IPS-15b (cell line): Measurements from ENCODE around the gene RIPOR3.
"Not testable (repeated sequence)": the region's sequence is repeated elsewhere in the genome, so short reads cannot be mapped to it uniquely, and the experiment has no call there.

Experiments used
- H3K27me3 ChIP-seq: one replicate; pipeline ENCODE4 v1.6.1; 2013; ENCODE audit warnings: low read length; ENCODE audit not compliant: control insufficient read depth, insufficient read depth
- H3K36me3 ChIP-seq: one replicate; pipeline ENCODE4 v1.6.1; 2013; ENCODE audit warnings: low read length; ENCODE audit not compliant: control insufficient read depth, insufficient read depth
- H3K4me1 ChIP-seq: one replicate; pipeline ENCODE4 v1.6.1; 2013; ENCODE audit warnings: mild to moderate bottlenecking, low read length; ENCODE audit not compliant: control insufficient read depth, insufficient read depth
- H3K4me3 ChIP-seq: one replicate; pipeline ENCODE4 v1.5.1; 2013; ENCODE audit warnings: low read depth, low read length
- H3K9ac ChIP-seq: one replicate; pipeline ENCODE4 v1.6.1; 2013; ENCODE audit warnings: low read depth, mild to moderate bottlenecking, low read length
- H3K9me3 ChIP-seq: one replicate; pipeline ENCODE4 v1.6.1; 2013; ENCODE audit warnings: mild to moderate bottlenecking, low read length; ENCODE audit not compliant: control insufficient read depth, insufficient read depth

Gene RIPOR3

DNA sequence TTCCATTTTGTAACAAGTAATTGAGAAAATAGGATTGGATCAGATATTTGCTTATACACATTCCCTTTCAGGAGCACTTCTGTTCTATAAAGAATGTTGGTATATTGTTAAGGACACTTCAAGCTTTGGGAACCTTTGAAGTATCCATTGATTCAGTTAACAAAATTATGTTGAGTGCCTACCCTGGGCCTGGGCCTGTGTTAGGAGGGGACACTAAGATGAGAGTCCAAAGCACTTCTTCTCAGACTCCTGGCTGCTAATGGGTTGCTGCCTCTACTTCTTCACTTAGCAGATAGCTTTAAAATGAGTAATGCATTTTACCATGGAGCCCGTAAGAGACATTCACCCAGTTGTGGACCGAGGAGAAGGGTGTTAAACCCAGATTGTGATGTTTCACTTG lies 140.8 kb downstream of the RIPOR3 start:
- Histone ChIP-seq H3K9ac (no peak overlapping the region), H3K4me1 (no peaks in the 10 kb centered on the region), H3K27me3 (no peaks in the 10 kb centered on the region), H3K9me3 (no peaks in the 10 kb centered on the region), H3K36me3 (no peaks in the 10 kb centered on the region), H3K4me3 (no peak overlapping the region)

DNA sequence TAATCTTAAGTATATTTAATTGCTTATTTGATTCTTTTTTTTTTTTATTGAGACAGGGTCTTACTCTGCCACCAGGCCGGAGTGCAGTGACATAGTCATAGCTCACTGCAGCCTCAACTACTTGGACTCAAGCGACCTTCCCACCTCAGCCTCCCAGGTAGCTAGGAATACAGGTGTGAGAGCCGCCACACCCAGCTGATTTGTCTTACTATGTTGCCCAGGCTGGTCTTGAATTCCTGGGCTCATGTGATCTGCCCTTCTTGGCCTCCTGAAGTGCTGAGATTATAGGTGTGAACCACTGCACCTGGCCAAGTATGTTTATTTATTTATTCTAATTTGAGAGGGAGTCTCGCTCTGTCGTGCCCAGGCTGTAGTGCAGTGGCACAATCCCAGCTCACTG lies 142.9 kb downstream of the RIPOR3 start:
- Histone ChIP-seq H3K9me3 (no peaks in the 10 kb centered on the region), H3K4me3 (no peak overlapping the region), H3K27me3 (no peaks in the 10 kb centered on the region), H3K36me3 (no peaks in the 10 kb centered on the region), H3K4me1 (no peaks in the 10 kb centered on the region), H3K9ac (no peak overlapping the region)

DNA sequence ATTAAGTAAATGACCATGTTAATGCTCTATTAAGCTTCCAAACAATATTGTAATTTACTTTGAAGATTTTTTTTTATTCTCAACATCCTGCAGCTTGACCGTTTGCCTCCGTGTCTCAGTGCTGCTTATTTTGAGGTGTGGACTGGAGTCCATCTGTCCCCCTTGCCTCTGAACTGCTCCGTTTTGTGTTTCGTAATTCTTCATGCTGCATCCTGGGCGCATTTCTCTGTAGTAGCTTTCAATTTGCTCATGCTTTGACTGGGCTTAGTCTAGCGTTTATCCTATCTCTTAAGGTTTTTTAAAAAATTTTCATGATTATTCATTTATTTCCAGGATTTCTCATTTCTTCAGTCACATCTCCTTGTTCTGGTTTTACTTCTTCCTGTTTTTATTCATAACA lies 143.4 kb downstream of the RIPOR3 start:
- no peaks in the 10 kb centered on the region for H3K4me1 ChIP-seq

DNA sequence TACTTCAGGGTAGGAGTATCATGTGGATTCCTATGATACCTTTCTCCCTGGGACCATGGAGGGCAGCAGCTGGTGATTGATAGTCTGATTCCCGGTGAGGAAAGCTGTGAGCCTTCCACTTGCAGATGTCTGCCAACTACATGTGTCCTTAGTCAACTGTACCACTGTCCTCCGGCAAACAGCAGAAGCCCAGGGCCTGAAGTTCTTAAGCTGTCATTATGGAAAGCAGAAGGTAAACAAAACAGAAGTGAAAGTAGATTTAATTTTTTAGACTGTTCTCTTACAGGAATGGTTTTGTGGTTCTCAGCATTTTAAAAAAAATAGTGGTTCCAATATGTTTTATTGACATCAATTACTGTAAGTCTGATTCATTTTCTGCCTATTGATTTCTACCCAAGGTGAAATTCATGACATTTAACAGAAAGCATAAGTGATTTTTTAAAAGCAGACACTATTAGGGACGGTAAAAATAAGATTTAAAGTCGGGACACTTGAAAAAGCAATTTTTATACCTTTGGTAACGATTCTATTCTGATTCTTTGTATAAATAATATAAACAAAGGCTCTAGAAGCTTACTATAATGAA lies 144.5 kb downstream of the RIPOR3 start:
- Histone ChIP-seq H3K9me3 (no peaks in the 10 kb centered on the region), H3K4me1 (no peaks in the 10 kb centered on the region), H3K4me3 (no peak overlapping the region), H3K36me3 (no peaks in the 10 kb centered on the region), H3K9ac (no peak overlapping the region), H3K27me3 (no peaks in the 10 kb centered on the region)

More for the DNA sequence above, 143.4 kb downstream of the RIPOR3 start:
- H3K27me3 ChIP-seq, result no peaks in the 10 kb centered on the region
- H3K9ac ChIP-seq, result no peak overlapping the region
- no peaks in the 10 kb centered on the region for H3K36me3 ChIP-seq
- H3K4me3 ChIP-seq, result no peak overlapping the region
- no peaks in the 10 kb centered on the region for H3K9me3 ChIP-seq

DNA sequence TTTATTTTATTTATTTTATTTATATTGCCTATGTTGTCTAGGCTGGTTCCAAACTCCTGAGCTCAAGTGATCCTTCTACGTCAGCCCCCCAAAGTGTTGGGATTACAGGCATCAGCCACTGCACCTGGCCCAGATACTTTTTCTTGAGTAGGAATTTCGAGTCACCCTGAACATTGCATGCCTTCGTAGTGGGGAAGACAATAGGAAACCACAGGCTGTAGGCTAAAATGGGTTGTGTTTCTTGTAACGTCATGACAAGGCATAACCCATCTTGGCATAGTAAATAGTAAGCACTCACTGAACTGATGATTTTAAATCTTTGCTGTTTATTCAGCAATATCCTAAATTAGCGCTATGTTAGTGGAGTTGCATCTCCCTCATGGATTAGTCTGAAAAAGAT lies 146.2 kb downstream of the RIPOR3 start:
- no peaks in the 10 kb centered on the region for H3K4me1 ChIP-seq
- no peak overlapping the region for H3K4me3 ChIP-seq
- no peaks in the 10 kb centered on the region for H3K9me3 ChIP-seq
- H3K27me3 ChIP-seq, result no peaks in the 10 kb centered on the region
- no peak overlapping the region for H3K9ac ChIP-seq
- H3K36me3 ChIP-seq, result no peaks in the 10 kb centered on the region

DNA sequence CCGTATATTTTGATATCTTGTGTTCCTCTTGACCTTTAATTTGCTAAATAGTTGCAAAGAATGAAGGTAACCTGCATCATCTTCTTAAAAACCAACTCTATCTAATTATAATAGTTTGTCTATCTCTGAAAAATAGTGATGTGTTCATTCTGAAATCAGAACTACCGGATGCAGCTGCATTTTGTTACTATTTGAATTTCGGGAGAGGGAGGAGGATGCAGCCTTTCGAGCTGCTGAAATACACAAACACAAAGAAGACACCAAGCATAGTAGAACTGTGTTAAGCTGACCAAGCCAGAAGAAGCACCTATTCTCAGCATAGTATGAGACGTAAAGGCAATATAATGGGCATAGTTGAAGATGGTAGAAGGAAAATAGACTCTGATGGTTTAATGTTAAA lies 148.0 kb downstream of the RIPOR3 start:
- no peaks in the 10 kb centered on the region for H3K4me1 ChIP-seq

DNA sequence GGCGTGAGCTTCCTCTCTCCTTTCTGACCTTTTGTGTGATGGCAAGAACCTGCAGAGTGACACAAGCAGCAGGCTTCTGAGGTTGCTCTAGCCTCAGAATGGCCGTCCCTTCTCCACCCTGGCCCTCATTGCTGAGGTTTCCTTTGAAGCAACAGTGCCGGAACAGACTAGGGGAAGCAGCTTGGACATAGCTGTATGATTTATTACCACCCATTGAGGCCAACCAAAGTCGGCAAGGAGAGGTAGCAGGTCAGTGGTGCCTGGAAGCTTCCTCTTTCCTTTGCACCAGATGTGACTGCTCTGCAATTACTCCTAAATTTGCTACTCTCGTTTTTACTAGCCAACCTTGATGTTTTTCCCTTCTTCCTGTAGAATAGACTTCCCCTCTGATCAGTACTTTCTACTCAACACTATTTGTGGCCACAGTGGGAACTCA lies 149.7 kb downstream of the RIPOR3 start:
- Histone ChIP-seq H3K27me3 (no peaks in the 10 kb centered on the region), H3K4me1 (no peaks in the 10 kb centered on the region), H3K9ac (no peak overlapping the region), H3K4me3 (no peak overlapping the region), H3K9me3 (no peaks in the 10 kb centered on the region), H3K36me3 (no peaks in the 10 kb centered on the region)

More for the DNA sequence above, 148.0 kb downstream of the RIPOR3 start:
- no peak overlapping the region for H3K4me3 ChIP-seq
- H3K27me3 ChIP-seq, result no peaks in the 10 kb centered on the region
- H3K9me3 ChIP-seq, result no peaks in the 10 kb centered on the region
- no peaks in the 10 kb centered on the region for H3K36me3 ChIP-seq
- H3K9ac ChIP-seq, result no peak overlapping the region

DNA sequence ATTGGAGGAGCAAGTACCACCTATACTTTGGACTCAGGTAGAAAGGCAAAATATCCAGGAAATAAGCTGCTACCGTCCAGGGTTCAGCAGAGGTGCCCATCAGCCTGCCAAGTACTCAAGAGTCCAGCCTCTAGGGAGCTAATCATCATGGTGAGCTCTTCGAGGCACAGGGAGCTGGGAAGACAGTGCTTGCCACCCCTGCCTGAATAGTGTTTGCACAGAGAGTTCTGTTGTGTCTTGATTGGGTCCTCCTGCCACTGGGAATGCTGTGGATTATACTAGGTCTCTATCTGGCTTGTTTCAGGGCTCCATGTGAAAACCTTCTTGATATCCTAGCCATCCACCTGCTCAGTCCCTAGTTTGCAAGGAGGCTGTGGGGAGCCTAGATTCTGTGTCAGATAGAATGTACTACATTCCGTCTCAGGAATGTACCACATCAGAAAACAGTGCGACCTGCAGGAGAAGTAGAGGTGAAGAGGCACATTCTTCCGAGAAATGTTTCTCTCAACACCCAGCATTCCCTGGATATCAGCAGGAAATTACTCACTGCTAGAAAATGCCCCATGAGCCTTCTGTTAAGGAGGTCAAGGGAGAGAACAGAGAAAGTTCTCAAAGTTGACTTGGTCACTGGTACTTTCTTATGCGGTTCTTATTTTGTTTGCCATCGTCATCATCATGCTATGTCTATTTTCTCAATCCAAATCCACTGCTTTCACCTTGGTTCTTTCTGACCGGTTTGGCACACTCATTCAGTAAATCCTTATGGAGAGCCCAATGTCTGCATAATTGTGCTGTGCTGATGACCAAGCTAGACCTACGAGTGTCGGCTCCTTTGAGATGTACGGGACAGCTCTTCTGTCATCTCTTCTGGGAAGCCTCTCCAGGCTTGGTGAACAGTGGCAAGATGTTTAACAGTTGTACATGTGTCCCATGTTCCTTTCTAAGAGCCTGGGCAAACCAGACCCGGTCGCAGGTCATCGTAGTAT lies 150.4 kb downstream of the RIPOR3 start:
- no peak overlapping the region for H3K4me3 ChIP-seq
- no peaks in the 10 kb centered on the region for H3K4me1 ChIP-seq
- no peaks in the 10 kb centered on the region for H3K36me3 ChIP-seq
- no peaks in the 10 kb centered on the region for H3K27me3 ChIP-seq
- H3K9ac ChIP-seq, result no peak overlapping the region
- no peaks in the 10 kb centered on the region for H3K9me3 ChIP-seq

DNA sequence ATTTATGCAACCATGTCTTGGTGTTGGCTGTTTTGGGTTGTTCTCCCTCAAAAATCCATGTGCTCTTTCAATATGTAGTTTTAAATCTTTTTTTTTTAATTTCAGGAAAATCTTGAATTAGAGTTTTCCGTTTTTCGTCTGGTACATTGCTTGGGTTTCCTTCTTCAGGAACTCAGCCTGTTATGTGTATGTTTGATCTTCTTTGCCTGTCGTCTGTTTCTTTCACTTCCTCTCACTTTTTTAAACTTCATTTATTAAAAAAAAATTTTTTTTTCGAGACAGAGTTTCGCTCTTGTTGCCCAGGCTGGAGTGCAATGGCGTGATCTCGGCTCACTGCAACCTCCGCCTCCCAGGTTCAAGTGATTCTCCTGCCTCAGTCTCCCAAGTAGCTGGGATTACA lies 151.5 kb downstream of the RIPOR3 start:
- not testable (repeated sequence) for H3K4me1 ChIP-seq

DNA sequence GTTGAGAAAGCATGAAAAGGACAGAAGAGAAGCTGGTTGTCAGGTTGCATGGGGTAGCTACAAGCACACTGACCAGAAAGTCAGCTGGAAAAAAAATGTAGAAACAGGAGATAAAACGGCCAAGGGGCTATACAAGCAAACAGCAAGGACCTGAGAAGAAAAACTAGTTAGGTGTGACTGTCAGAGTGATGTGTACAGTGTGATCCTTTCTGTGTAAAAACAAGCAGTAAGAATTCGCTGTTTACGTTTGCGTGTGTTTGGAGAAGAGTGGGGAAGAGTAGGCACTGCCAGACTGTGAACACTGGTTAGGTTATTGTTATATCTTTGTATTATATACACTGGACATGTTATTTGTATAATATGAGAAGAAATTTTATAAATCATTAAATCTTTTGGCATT lies 153.1 kb downstream of the RIPOR3 start:
- no peaks in the 10 kb centered on the region for H3K36me3 ChIP-seq
- no peak overlapping the region for H3K4me3 ChIP-seq
- no peaks in the 10 kb centered on the region for H3K4me1 ChIP-seq
- no peaks in the 10 kb centered on the region for H3K9me3 ChIP-seq
- no peaks in the 10 kb centered on the region for H3K27me3 ChIP-seq
- no peak overlapping the region for H3K9ac ChIP-seq

More for the DNA sequence above, 151.5 kb downstream of the RIPOR3 start:
- H3K9ac ChIP-seq, H3K9me3 ChIP-seq, H3K36me3 ChIP-seq, H3K4me3 ChIP-seq, H3K27me3 ChIP-seq: not testable (repeated sequence)

DNA sequence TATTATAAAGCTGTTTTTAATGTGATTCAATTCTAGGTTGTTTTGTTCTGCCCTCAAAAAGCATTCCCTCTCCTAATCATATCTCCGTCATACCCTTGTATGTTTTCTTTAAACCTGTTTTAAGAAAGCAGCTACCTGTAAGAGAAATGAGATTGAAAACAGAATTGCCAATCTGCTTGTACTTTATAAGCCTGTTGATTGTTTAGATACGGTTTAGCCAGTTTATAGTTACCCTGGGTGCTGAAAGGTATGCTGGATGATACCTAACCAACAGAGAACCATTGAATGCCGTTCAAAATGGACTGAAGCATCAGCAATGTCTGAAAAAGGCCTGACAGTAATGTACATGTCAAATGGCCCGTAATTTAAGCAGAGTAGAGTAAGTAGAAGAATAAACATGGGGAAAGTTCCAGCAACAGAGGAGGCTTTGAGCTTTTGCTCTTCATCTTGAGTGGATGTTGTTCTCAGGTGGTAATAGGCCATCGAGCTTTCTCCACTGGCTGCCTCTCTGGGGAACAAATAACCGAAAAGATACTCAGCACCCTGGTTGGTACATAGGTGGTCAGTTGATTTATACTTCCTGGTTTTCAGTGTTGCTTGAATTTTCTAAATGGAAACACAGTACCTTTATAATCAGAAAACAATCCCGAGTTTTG lies 153.7 kb downstream of the RIPOR3 start:
- H3K9me3 ChIP-seq, result no peaks in the 10 kb centered on the region
- H3K36me3 ChIP-seq, result no peaks in the 10 kb centered on the region
- no peaks in the 10 kb centered on the region for H3K4me1 ChIP-seq
- H3K27me3 ChIP-seq, result no peaks in the 10 kb centered on the region
- no peak overlapping the region for H3K9ac ChIP-seq
- H3K4me3 ChIP-seq, result no peak overlapping the region
